PC-3 (cell line): Measurements from ENCODE around the gene GRB7.

ENCODE experiments used
- EZH2 ChIP-seq: fragments of 300-600 bp; sonication (generic); IDR thresholded peaks from one replicate; pipeline ENCODE4 v1.6.1; 2017; ENCODE audit warnings: antibody characterized with exemption, mild to moderate bottlenecking, low read length; ENCODE audit not compliant: unreplicated experiment
- EZH2phosphoT487 ChIP-seq: fragments of 300-600 bp; sonication (generic); IDR thresholded peaks from 2 replicates; pipeline ENCODE4 v1.6.1; 2018; ENCODE audit warnings: mild to moderate bottlenecking, antibody characterized with exemption, low read length, borderline replicate concordance
- TF ChIP-seq, protein P1 (sequence below): fragments of 300-600 bp; sonication (generic); conservative IDR thresholded peaks from 2 replicates; pipeline ENCODE4 v1.5.1; 2017; ENCODE audit warnings: antibody characterized with exemption, low read depth, mild to moderate bottlenecking, low read length

DNA sequence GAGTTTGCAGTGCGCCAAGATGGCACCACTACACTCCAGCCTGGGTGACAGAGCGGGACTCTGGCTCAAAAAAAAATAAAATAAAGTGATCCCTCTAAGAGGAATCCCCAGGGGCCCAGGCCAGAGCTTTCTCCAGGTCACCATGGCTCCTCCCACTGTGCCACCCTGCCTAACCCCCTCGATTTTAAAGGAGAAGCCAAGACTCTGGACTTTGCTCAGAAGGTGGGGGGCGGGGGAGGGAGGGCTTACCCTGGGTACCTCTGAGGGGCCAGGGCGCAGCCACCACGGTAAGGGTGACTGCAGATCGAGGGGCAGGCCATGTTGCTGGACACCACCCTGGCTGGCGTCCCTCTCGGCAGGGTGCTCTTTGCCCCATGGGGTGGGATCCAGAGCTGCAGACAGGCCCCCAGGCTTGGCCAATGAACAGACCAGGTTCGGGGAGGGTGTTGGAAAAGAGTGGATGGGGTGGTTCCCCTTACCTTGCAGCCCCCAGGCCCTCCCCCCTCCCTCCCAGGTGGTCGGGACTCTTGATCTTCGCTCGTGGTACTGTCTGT lies 455 bp upstream of the GRB7 start:
- TF ChIP-seq, protein P1, sequence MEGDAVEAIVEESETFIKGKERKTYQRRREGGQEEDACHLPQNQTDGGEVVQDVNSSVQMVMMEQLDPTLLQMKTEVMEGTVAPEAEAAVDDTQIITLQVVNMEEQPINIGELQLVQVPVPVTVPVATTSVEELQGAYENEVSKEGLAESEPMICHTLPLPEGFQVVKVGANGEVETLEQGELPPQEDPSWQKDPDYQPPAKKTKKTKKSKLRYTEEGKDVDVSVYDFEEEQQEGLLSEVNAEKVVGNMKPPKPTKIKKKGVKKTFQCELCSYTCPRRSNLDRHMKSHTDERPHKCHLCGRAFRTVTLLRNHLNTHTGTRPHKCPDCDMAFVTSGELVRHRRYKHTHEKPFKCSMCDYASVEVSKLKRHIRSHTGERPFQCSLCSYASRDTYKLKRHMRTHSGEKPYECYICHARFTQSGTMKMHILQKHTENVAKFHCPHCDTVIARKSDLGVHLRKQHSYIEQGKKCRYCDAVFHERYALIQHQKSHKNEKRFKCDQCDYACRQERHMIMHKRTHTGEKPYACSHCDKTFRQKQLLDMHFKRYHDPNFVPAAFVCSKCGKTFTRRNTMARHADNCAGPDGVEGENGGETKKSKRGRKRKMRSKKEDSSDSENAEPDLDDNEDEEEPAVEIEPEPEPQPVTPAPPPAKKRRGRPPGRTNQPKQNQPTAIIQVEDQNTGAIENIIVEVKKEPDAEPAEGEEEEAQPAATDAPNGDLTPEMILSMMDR, result no peak
- no peak for TF ChIP-seq EZH2
- no peak for TF ChIP-seq EZH2phosphoT487
